H9 (cell line): ENCODE results near the gene CMSS1. TPM values are rescaled to one million over a fixed set of nuclear protein-coding genes. Genes with fewer than 3 reads are reported as not detected.

Experiments
- DNase-seq: peaks from one replicate; pipeline ENCODE4 v3.0.0-alpha.2; 2017
- H2AFZ ChIP-seq: one replicate; pipeline ENCODE4 v1.6.1; 2013; ENCODE audit warnings: mild to moderate bottlenecking, low read length, control low read depth, moderate library complexity
- H2AK5ac ChIP-seq: 2 replicates; pipeline ENCODE4 v1.6.1; 2013; ENCODE audit warnings: low read length, control low read depth, mixed read lengths; ENCODE audit not compliant: insufficient read length
- H2BK120ac ChIP-seq: one replicate; pipeline ENCODE4 v1.6.1; 2013; ENCODE audit warnings: low read depth, mild to moderate bottlenecking, low read length, control low read depth, inconsistent platforms; ENCODE audit not compliant: poor library complexity, severe bottlenecking
- H2BK12ac ChIP-seq: 2 replicates; pipeline ENCODE4 v1.6.1; 2013; ENCODE audit warnings: low read length, control low read depth, mixed read lengths, low read depth; ENCODE audit not compliant: insufficient read length
- H2BK15ac ChIP-seq: 2 replicates; pipeline ENCODE4 v1.6.1; 2013; ENCODE audit warnings: low read depth, low read length, control low read depth
- H2BK20ac ChIP-seq: one replicate; pipeline ENCODE4 v1.6.1; 2013; ENCODE audit warnings: low read depth, mild to moderate bottlenecking, low read length, control low read depth, inconsistent platforms; ENCODE audit not compliant: poor library complexity, severe bottlenecking
- H2BK5ac ChIP-seq: 2 replicates; pipeline ENCODE4 v1.6.1; 2013; ENCODE audit warnings: low read length, control low read depth, mixed read lengths; ENCODE audit not compliant: insufficient read length
- H3K14ac ChIP-seq: 2 replicates; pipeline ENCODE4 v1.6.1; 2013; ENCODE audit warnings: low read length, control low read depth; ENCODE audit not compliant: insufficient read depth
- H3K18ac ChIP-seq: 2 replicates; pipeline ENCODE4 v1.6.1; 2013; ENCODE audit warnings: low read depth, mild to moderate bottlenecking, mixed read lengths, low read length, control low read depth; ENCODE audit not compliant: insufficient read length
- H3K23ac ChIP-seq: 2 replicates; pipeline ENCODE4 v1.6.1; 2013; ENCODE audit warnings: low read length, control low read depth, mixed read lengths, low read depth; ENCODE audit not compliant: insufficient read length
- H3K23me2 ChIP-seq: 2 replicates; pipeline ENCODE4 v1.6.1; 2013; ENCODE audit warnings: low read depth, mild to moderate bottlenecking, mixed read lengths, low read length, control low read depth; ENCODE audit not compliant: insufficient read length, poor library complexity, severe bottlenecking
- H3K27ac ChIP-seq: 2 replicates; pipeline ENCODE4 v1.5.1; 2013; ENCODE audit warnings: low read length, control low read depth, mixed read lengths, low read depth; ENCODE audit not compliant: insufficient read length
- H3K27me3 ChIP-seq: 2 replicates; pipeline ENCODE4 v1.6.1; 2013; ENCODE audit warnings: low read length, control low read depth, inconsistent platforms; ENCODE audit not compliant: insufficient read depth
- H3K4ac ChIP-seq: 2 replicates; pipeline ENCODE4 v1.6.1; 2013; ENCODE audit warnings: low read depth, mild to moderate bottlenecking, control low read depth, inconsistent platforms, low read length, moderate library complexity
- H3K4me1 ChIP-seq: 2 replicates; pipeline ENCODE4 v1.6.1; 2013; ENCODE audit warnings: low read length, control low read depth, inconsistent platforms; ENCODE audit not compliant: insufficient read depth
- H3K4me2 ChIP-seq: 2 replicates; pipeline ENCODE4 v1.6.1; 2013; ENCODE audit warnings: low read length, control low read depth, mixed read lengths; ENCODE audit not compliant: insufficient read length, insufficient read depth
- H3K56ac ChIP-seq: 2 replicates; pipeline ENCODE4 v1.6.1; 2013; ENCODE audit warnings: low read depth, mild to moderate bottlenecking, mixed read lengths, low read length, control low read depth; ENCODE audit not compliant: insufficient read length
- H3K79me1 ChIP-seq: 2 replicates; pipeline ENCODE4 v1.6.1; 2013; ENCODE audit warnings: low read depth, mild to moderate bottlenecking, moderate library complexity, low read length, control low read depth, inconsistent platforms; ENCODE audit not compliant: insufficient read depth, poor library complexity, severe bottlenecking
- H3K79me2 ChIP-seq: 2 replicates; pipeline ENCODE4 v1.6.1; 2013; ENCODE audit warnings: low read length, control low read depth, inconsistent platforms; ENCODE audit not compliant: insufficient read depth
- H3K9ac ChIP-seq: 2 replicates; pipeline ENCODE4 v1.6.1; 2013; ENCODE audit warnings: low read length, control low read depth, mixed read lengths; ENCODE audit not compliant: insufficient read length; ENCODE audit errors: extremely low read depth
- H3K9me3 ChIP-seq: one replicate; pipeline ENCODE4 v1.6.1; 2013; ENCODE audit warnings: low read depth, low read length, inconsistent platforms; ENCODE audit not compliant: control insufficient read depth
- H3T11ph ChIP-seq: one replicate; pipeline ENCODE4 v1.6.1; 2013; ENCODE audit warnings: mild to moderate bottlenecking, low read length, control low read depth, inconsistent platforms
- H4K20me1 ChIP-seq: one replicate; pipeline ENCODE4 v1.6.1; 2013; ENCODE audit not compliant: control insufficient read depth, insufficient read length, insufficient read depth
- H4K5ac ChIP-seq: 2 replicates; pipeline ENCODE4 v1.6.1; 2013; ENCODE audit warnings: low read depth, mild to moderate bottlenecking, mixed read lengths, low read length, control low read depth; ENCODE audit not compliant: insufficient read length
- H4K8ac ChIP-seq: replicated peaks from 2 replicates; pipeline ENCODE4 v1.6.1; 2013; ENCODE audit warnings: low read length, control low read depth, mixed read lengths, low read depth; ENCODE audit not compliant: insufficient read length
- H4K91ac ChIP-seq: 2 replicates; pipeline ENCODE4 v1.6.1; 2013; ENCODE audit warnings: low read depth, mild to moderate bottlenecking, moderate library complexity, mixed read lengths, low read length, control low read depth; ENCODE audit not compliant: insufficient read length
- H3K27ac Mint-ChIP-seq, 3 experiments: 2 replicates in 2 of 3; 3 replicates in 1 of 3; pipeline ENCODE4 v1.8.0; 2020 to 2021; ENCODE audit warnings: mixed read lengths in 3 of 3, mild to moderate bottlenecking in 1 of 3, moderate library complexity in 1 of 3
- H3K27me3 Mint-ChIP-seq: 2 replicates; pipeline ENCODE4 v1.8.0; 2021; ENCODE audit warnings: low read depth, mild to moderate bottlenecking, moderate library complexity, mixed read lengths
- H3K36me3 Mint-ChIP-seq, 3 experiments: 2 replicates in 2 of 3; 3 replicates in 1 of 3; pipeline ENCODE4 v1.8.0; 2020 to 2021; ENCODE audit warnings: low read depth in 3 of 3, mixed read lengths in 3 of 3; ENCODE audit not compliant: insufficient read depth in 1 of 3
- H3K4me1 Mint-ChIP-seq, 2 experiments: 2 replicates each; pipeline ENCODE4 v1.8.0; 2020; ENCODE audit warnings: mixed read lengths in 2 of 2
- H3K4me3 Mint-ChIP-seq, 2 experiments: 2 replicates in 1 of 2; 3 replicates in 1 of 2; pipeline ENCODE4 v1.8.0; 2020 to 2021; ENCODE audit warnings: mild to moderate bottlenecking in 2 of 2, mixed read lengths in 2 of 2, moderate library complexity in 1 of 2
- H3K9me3 Mint-ChIP-seq, 2 experiments: 2 replicates in 1 of 2; 3 replicates in 1 of 2; pipeline ENCODE4 v1.8.0; 2020; ENCODE audit warnings: mild to moderate bottlenecking in 2 of 2, mixed read lengths in 2 of 2, moderate library complexity in 1 of 2
- WGBS: extraction: QIAGEN DNeasy Blood & Tissue Kit; methylation state at CpG from one replicate; pipeline ENCODE4 v1.1.7; 2013; ENCODE audit warnings: missing lambda C conversion rate, low lambda C conversion rate, mixed read lengths; ENCODE audit not compliant: insufficient read length; ENCODE audit errors: extremely low coverage; 5-methylcytosine and 5-hydroxymethylcytosine counted together
- total RNA-seq: library from RNA; stranded (reverse); gene quantifications from 2 replicates; pipeline ENCODE4 v1.2.1, GENCODE V29; 2021
- TF ChIP-seq, protein P1 (sequence below): fragments of 200-600 bp; sonication (generic); conservative IDR thresholded peaks from 3 replicates; pipeline ENCODE4 v1.8.0; 2021; ENCODE audit warnings: antibody characterized with exemption, mild to moderate bottlenecking

The CMSS1 gene
- total RNA-seq, 1 experiment from 2014 or later: 61.8 TPM

GRCh38 chr3:99873269-99874102 lies 55.8 kb downstream of the CMSS1 start:
- H2BK120ac ChIP-seq: no peak overlapping the region
- no peak overlapping the region for H4K8ac ChIP-seq
- H3K36me3 Mint-ChIP-seq: no peaks in the 10 kb centered on the region
- no peak overlapping the region for H2BK5ac ChIP-seq
- H2BK12ac ChIP-seq: no peak overlapping the region
- H3K4ac ChIP-seq: no peak overlapping the region
- peaks cover 15% of the 10 kb centered on the region for H3K27me3 ChIP-seq
- H3K27ac ChIP-seq: no peak overlapping the region
- H3K9ac ChIP-seq: no peak overlapping the region
- no peak overlapping the region for H2AK5ac ChIP-seq
- peaks cover 15% of the 10 kb centered on the region in 2 experiments for H3K4me1 Mint-ChIP-seq
- H4K5ac ChIP-seq: no peak overlapping the region
- DNase-seq: no peak
- no CpG with 5 or more reads among the region's 2 CpGs for WGBS
- no peaks in the 10 kb centered on the region for H3K79me1 ChIP-seq
- H3K4me2 ChIP-seq: no peak overlapping the region
- H3T11ph ChIP-seq: no peak overlapping the region
- no peaks in the 10 kb centered on the region for H3K4me1 ChIP-seq
- peaks cover 4% of the 10 kb centered on the region for H3K23me2 ChIP-seq
- no peak overlapping the region for H2BK15ac ChIP-seq
- H3K9me3 ChIP-seq: no peaks in the 10 kb centered on the region
- no peaks in the 10 kb centered on the region for H3K9me3 Mint-ChIP-seq
- no peak overlapping the region for H3K4me3 Mint-ChIP-seq
- TF ChIP-seq, protein P1, sequence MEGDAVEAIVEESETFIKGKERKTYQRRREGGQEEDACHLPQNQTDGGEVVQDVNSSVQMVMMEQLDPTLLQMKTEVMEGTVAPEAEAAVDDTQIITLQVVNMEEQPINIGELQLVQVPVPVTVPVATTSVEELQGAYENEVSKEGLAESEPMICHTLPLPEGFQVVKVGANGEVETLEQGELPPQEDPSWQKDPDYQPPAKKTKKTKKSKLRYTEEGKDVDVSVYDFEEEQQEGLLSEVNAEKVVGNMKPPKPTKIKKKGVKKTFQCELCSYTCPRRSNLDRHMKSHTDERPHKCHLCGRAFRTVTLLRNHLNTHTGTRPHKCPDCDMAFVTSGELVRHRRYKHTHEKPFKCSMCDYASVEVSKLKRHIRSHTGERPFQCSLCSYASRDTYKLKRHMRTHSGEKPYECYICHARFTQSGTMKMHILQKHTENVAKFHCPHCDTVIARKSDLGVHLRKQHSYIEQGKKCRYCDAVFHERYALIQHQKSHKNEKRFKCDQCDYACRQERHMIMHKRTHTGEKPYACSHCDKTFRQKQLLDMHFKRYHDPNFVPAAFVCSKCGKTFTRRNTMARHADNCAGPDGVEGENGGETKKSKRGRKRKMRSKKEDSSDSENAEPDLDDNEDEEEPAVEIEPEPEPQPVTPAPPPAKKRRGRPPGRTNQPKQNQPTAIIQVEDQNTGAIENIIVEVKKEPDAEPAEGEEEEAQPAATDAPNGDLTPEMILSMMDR: no peak
- no peaks in the 10 kb centered on the region for H3K79me2 ChIP-seq
- H3K27ac Mint-ChIP-seq: no peak overlapping the region
- no peak overlapping the region for H3K23ac ChIP-seq
- H2AFZ ChIP-seq: no peak overlapping the region
- no peaks in the 10 kb centered on the region for H4K20me1 ChIP-seq
- peaks cover 96% of the 10 kb centered on the region for H3K27me3 Mint-ChIP-seq
- no peak overlapping the region for H3K56ac ChIP-seq
- H3K14ac ChIP-seq: no peak overlapping the region
- no peak overlapping the region for H3K18ac ChIP-seq
- no peak overlapping the region for H2BK20ac ChIP-seq
- H4K91ac ChIP-seq: no peak overlapping the region
